GM23248 (cell line): ENCODE measurements around the gene SIGLEC11. TPM values are rescaled to one million over a fixed set of nuclear protein-coding genes. Genes with fewer than 3 reads are reported as not detected.

Experiments used
- DNase-seq: peaks from one replicate; pipeline ENCODE4 v3.0.0-alpha.2; 2015
- H2AFZ ChIP-seq: fragments of 200-600 bp; sonication (generic); 2 replicates; pipeline ENCODE4 v1.6.1; 2016; ENCODE audit warnings: antibody characterized with exemption
- H3F3A ChIP-seq: fragments of 200-600 bp; sonication (generic); 2 replicates; pipeline ENCODE4 v1.6.1; 2016; ENCODE audit warnings: mild to moderate bottlenecking, antibody characterized with exemption, mixed run types; ENCODE audit not compliant: insufficient read depth
- H3K27ac ChIP-seq: fragments of 200-600 bp; sonication (generic); 2 replicates; pipeline ENCODE4 v1.5.1; 2016; ENCODE audit warnings: mild to moderate bottlenecking
- H3K27me3 ChIP-seq: fragments of 200-600 bp; sonication (generic); replicated peaks from 2 replicates; pipeline ENCODE4 v1.6.1; 2016; ENCODE audit warnings: mild to moderate bottlenecking; ENCODE audit not compliant: insufficient read depth
- H3K36me3 ChIP-seq: fragments of 200-600 bp; sonication (generic); 2 replicates; pipeline ENCODE4 v1.6.1; 2016; ENCODE audit warnings: low read depth, mild to moderate bottlenecking
- H3K4me1 ChIP-seq: fragments of 200-600 bp; sonication (generic); 2 replicates; pipeline ENCODE4 v1.6.1; 2016; ENCODE audit warnings: mild to moderate bottlenecking; ENCODE audit not compliant: insufficient read depth
- H3K4me2 ChIP-seq: fragments of 200-600 bp; sonication (generic); one replicate; pipeline ENCODE4 v1.6.1; 2016; ENCODE audit warnings: mild to moderate bottlenecking; ENCODE audit not compliant: unreplicated experiment
- H3K4me3 ChIP-seq: fragments of 200-600 bp; sonication (generic); 2 replicates; pipeline ENCODE4 v1.5.1; 2016; ENCODE audit warnings: mild to moderate bottlenecking
- H3K79me2 ChIP-seq: fragments of 200-600 bp; sonication (generic); 2 replicates; pipeline ENCODE4 v1.6.1; 2016; ENCODE audit warnings: mild to moderate bottlenecking; ENCODE audit not compliant: insufficient read depth
- H3K9ac ChIP-seq: fragments of 200-600 bp; sonication (generic); 2 replicates; pipeline ENCODE4 v1.6.1; 2016; ENCODE audit warnings: mild to moderate bottlenecking
- H3K9me2 ChIP-seq: fragments of 200-600 bp; sonication (generic); 2 replicates; pipeline ENCODE4 v1.6.1; 2016; ENCODE audit warnings: mixed run types, mild to moderate bottlenecking, moderate library complexity; ENCODE audit not compliant: insufficient read depth
- H3K9me3 ChIP-seq: fragments of 200-600 bp; sonication (generic); one replicate; pipeline ENCODE4 v1.6.1; 2017; ENCODE audit warnings: low read depth
- H4K20me1 ChIP-seq: fragments of 200-600 bp; sonication (generic); 2 replicates; pipeline ENCODE4 v1.6.0; 2016; ENCODE audit not compliant: insufficient read depth
- EZH2 ChIP-seq: fragments of 200-600 bp; sonication (generic); IDR thresholded peaks from 2 replicates; pipeline ENCODE4 v1.6.1; 2018; ENCODE audit warnings: antibody characterized with exemption, mild to moderate bottlenecking; ENCODE audit not compliant: insufficient read depth, poor library complexity, severe bottlenecking
- EZH2phosphoT487 ChIP-seq: fragments of 200-600 bp; sonication (generic); IDR thresholded peaks from 2 replicates; pipeline ENCODE4 v1.6.1; 2018; ENCODE audit warnings: antibody characterized with exemption, moderate library complexity, mild to moderate bottlenecking, low read depth; ENCODE audit not compliant: insufficient read depth
- WGBS, 2 experiments: methylation state at CpG; one replicate each; pipeline ENCODE4 v1.1.6; 2015 to 2017; ENCODE audit warnings: low lambda C conversion rate in 2 of 2, low coverage in 1 of 2; ENCODE audit errors: missing lambda C conversion rate in 2 of 2; 5-methylcytosine and 5-hydroxymethylcytosine counted together
- in situ Hi-C: fragments of 300-500 bp; cut with MboI; formaldehyde crosslinking; loops from 2 replicates; pipeline ENCODE4 v1.15.0; 2020
- polyA plus RNA-seq: library from polyadenylated mRNA; unstranded; fragments of >200 nt; fragmentation: Nextera tagmentation; extraction: Ambion mirVana; gene quantifications from 2 replicates; pipeline ENCODE4 v1.2.1, GENCODE V29; 2016
- total RNA-seq: library from RNA; depleted of rRNA; stranded (reverse); fragments of >200 nt; shearing (Covaris generic); gene quantifications from 2 replicates; pipeline ENCODE4 v1.2.3, GENCODE V29; 2014

The SIGLEC11 gene
- total and polyA plus RNA-seq, 2 experiments from 2014 or later = not detected

GRCh38 chr19:50005428-50005827 is 44.5 kb upstream of the SIGLEC11 start:
- TF ChIP-seq EZH2 (no peak), EZH2phosphoT487 (no peak)
- in situ Hi-C loops = no loop called here
- WGBS, 2 experiments = 90 to 92% methylated on average over 12 of the region's 12 CpGs
- no peak for DNase-seq
- Histone ChIP-seq H3K4me1 (peaks cover 10% of the 10 kb centered on the region), H2AFZ (no peak overlapping the region), H4K20me1 (no peaks in the 10 kb centered on the region), H3K27me3 (no peaks in the 10 kb centered on the region), H3K9me2 (no peaks in the 10 kb centered on the region), H3K36me3 (peaks cover 9% of the 10 kb centered on the region), H3K9me3 (no peaks in the 10 kb centered on the region), H3K9ac (no peak overlapping the region), H3K4me3 (no peak overlapping the region), H3K27ac (no peak overlapping the region), H3F3A (peaks cover 14% of the 10 kb centered on the region; the same call in 1 of the 2 replicates), H3K4me2 (no peak overlapping the region), H3K79me2 (no peaks in the 10 kb centered on the region; the same call in 1 of the 2 replicates)

GRCh38 chr19:50003810-50004419 is 42.9 kb upstream of the SIGLEC11 start:
- Histone ChIP-seq H3K27me3 (no peaks in the 10 kb centered on the region), H3K9me3 (no peaks in the 10 kb centered on the region), H3K9ac (peak overlapping the region; percentile 67), H3K4me1 (peaks cover 10% of the 10 kb centered on the region), H3K4me3 (peak overlapping the region; percentile 49), H3K36me3 (peaks cover 16% of the 10 kb centered on the region; the same call in 1 of the 2 replicates), H3F3A (peaks cover 14% of the 10 kb centered on the region; the same call in 1 of the 2 replicates), H2AFZ (peak overlapping the region; percentile 44), H4K20me1 (no peaks in the 10 kb centered on the region), H3K4me2 (peak overlapping the region; percentile 75), H3K9me2 (no peaks in the 10 kb centered on the region), H3K79me2 (no peaks in the 10 kb centered on the region; the same call in 1 of the 2 replicates), H3K27ac (peak overlapping the region; percentile 82)
- no peak for TF ChIP-seq EZH2
- no peak for TF ChIP-seq EZH2phosphoT487
- 33 to 47% methylated on average over 9 to 11 of the region's 11 CpGs for WGBS, 2 experiments
- in situ Hi-C loops = no loop called here
- peak; percentile 98 for DNase-seq

- WGBS, 2 experiments = 85 to 87% methylated on average over 17 of the region's 17 CpGs
- peaks cover 14% of the 10 kb centered on the region; the same call in 1 of the 2 replicates for H3F3A ChIP-seq
- DNase-seq = no peak
- H3K4me3 ChIP-seq = no peak overlapping the region
- no peaks in the 10 kb centered on the region; the same call in 1 of the 2 replicates for H3K79me2 ChIP-seq
- H3K9me2 ChIP-seq = no peaks in the 10 kb centered on the region
- in situ Hi-C loops = no loop called here
- no peaks in the 10 kb centered on the region for H3K9me3 ChIP-seq
- no peaks in the 10 kb centered on the region for H4K20me1 ChIP-seq
- H2AFZ ChIP-seq = no peak overlapping the region
- H3K27ac ChIP-seq = no peak overlapping the region
- H3K4me2 ChIP-seq = peak overlapping the region; percentile 46
- H3K9ac ChIP-seq = no peak overlapping the region
- H3K4me1 ChIP-seq = peaks cover 10% of the 10 kb centered on the region
- no peaks in the 10 kb centered on the region for H3K27me3 ChIP-seq
- TF ChIP-seq EZH2phosphoT487 (no peak), EZH2 (no peak)
- H3K36me3 ChIP-seq = peaks cover 18% of the 10 kb centered on the region; the same call in 1 of the 2 replicates
These were observed 42.3 kb upstream of the SIGLEC11 start for GRCh38 chr19:50003254-50003788.

GRCh38 chr19:50002386-50002960 is 41.5 kb upstream of the SIGLEC11 start:
- H3K9me3 ChIP-seq = no peaks in the 10 kb centered on the region
- no peaks in the 10 kb centered on the region for H3K9me2 ChIP-seq
- 71 to 72% methylated on average over 6 of the region's 6 CpGs for WGBS, 2 experiments
- H3K27me3 ChIP-seq = no peaks in the 10 kb centered on the region
- in situ Hi-C loops = no loop called here
- H3K36me3 ChIP-seq = peaks cover 16% of the 10 kb centered on the region; the same call in 1 of the 2 replicates
- H2AFZ ChIP-seq = no peak overlapping the region
- H3K4me2 ChIP-seq = no peak overlapping the region
- H3K79me2 ChIP-seq = no peaks in the 10 kb centered on the region; the same call in 1 of the 2 replicates
- H4K20me1 ChIP-seq = no peaks in the 10 kb centered on the region
- H3K4me1 ChIP-seq = peaks cover 10% of the 10 kb centered on the region
- peaks cover 14% of the 10 kb centered on the region; the same call in 1 of the 2 replicates for H3F3A ChIP-seq
- H3K27ac ChIP-seq = no peak overlapping the region
- TF ChIP-seq EZH2 (no peak), EZH2phosphoT487 (no peak)
- DNase-seq = no peak
- no peak overlapping the region for H3K9ac ChIP-seq
- no peak overlapping the region for H3K4me3 ChIP-seq
